ENCODE results near the gene PGBD1. TPM values are rescaled to one million over a fixed set of nuclear protein-coding genes. Genes with fewer than 3 reads are reported as not detected.

Gene PGBD1
- total RNA-seq, 2 donors from 2014 or later = 1.1 to 1.3 TPM

DNA sequence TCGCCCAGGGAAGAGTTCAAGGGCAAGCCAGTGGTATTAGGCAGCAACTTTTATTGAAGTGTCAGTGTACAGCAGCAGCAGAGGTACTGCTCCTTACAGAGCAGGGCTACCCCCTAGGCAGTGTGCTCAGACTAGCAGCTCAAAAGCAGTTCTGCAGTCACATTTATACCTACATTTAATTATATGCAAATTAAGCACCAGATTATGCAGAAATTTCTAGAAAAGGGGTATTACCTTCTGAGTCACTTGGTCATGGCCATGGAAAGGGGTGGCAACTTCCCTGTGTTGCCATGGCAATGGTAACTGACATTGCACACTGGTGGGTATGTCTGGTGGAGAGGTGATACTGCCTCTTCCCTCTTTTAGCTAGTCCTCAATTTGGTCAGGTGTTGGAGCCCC, 27.3 kb upstream of the PGBD1 start:
- Mint-ChIP-seq H3K27ac (no peak overlapping the region), H3K27me3 (peaks cover 10% of the 10 kb centered on the region), H3K4me3 (no peak overlapping the region), H3K36me3 (ENCODE audit: low read depth) (no peaks in the 10 kb centered on the region), H3K4me1 (peaks cover 16% of the 10 kb centered on the region)
- H3K9me3 ChIP-seq (ENCODE audit: control insufficient read depth, low read length, poor library complexity, severe bottlenecking) = no peaks in the 10 kb centered on the region
- ATAC-seq = no peak
- no peak for DNase-seq

DNA sequence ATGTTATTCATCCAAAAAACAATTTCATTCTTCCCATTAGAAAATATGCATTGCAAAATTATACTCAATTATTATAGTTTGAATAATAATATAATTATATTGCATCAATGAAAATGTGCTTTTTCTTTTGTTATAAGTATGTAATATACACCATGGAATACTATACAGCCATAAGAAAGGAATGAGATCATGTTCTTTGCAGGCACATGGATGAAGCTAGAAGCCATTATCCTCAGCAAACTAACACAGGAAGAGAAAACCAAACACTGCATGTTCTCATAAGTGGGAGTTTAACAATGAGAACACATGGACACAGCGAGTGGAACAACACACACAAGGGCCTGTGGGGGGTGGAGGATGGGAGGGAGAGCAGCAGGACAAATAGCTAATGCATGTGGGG, 24.3 kb upstream of the PGBD1 start:
- H3K9me3 ChIP-seq (ENCODE audit: control insufficient read depth, low read length, poor library complexity, severe bottlenecking) = no peaks in the 10 kb centered on the region
- Mint-ChIP-seq H3K4me1 (peaks cover 5% of the 10 kb centered on the region), H3K27me3 (peaks cover 17% of the 10 kb centered on the region), H3K27ac (no peak overlapping the region), H3K36me3 (ENCODE audit: low read depth) (peaks cover 2% of the 10 kb centered on the region), H3K4me3 (no peak overlapping the region)
- ATAC-seq = no peak
- DNase-seq = no peak

DNA sequence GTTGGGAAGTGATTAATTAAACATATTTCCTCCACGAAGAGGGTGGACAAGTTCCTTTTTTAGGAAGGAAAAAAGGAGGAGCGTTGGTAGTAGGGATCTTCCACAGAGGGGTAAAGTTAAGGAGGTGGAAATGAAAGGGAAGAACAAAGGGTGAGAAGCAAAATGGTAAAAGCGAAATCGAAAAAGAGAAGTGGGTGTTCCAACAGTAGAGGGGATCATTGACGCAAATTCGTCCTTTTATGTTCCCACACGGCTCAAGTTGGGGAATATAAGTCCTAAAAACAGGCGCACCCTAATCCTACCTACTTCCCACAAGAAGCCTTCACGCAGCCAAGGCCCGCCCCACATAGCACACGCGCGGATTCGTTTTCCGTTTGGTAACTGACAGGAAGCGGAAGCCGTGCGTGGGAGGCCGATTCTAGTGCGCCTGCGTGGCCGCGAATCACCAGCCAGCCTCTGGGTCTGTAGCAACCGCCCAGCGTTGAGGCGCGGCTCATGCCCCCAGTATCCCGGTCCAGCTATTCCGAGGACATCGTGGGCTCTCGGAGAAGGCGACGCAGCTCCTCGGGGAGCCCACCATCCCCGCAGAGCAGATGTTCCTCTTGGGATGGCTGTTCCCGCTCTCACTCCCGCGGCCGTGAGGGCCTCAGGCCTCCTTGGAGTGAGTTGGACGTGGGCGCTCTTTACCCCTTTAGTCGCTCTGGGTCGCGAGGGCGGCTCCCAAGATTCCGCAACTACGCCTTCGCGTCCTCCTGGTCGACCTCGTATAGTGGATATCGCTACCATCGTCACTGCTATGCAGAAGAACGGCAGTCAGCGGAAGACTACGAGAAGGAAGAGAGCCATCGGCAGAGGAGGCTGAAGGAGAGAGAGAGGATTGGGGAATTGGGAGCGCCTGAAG, 22.2 kb upstream of the PGBD1 start, which contains the start of gene NKAPL:
Gene NKAPL, plus strand, starts transcription at position 421 of the 901 bp plus-strand sequence. Its CDS starts 75 bp downstream, at position 496.
- DNase-seq = peak in 1 of 3 donors; percentile 27

DNA sequence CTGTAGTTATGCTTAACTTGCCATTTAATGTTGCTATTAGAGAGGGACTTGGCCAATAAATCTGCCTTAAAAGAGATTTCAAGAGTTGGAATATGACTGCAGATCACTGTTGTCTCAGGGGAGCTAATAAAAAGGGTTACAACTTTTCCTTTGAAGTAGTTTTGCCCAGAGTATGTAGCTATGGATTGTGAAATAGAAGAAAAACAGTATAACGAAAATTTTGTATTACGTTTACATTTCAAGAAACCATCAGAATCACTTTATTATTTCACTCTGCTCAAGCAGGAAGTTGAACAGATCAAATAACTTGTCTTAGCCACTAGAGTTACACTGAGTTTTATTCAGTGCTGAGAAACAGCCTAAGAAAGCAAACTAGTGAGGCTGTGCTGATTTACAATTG, 17.4 kb upstream of the PGBD1 start:
- Mint-ChIP-seq H3K27me3 (peaks cover 6% of the 10 kb centered on the region), H3K36me3 (ENCODE audit: low read depth) (peaks cover 2% of the 10 kb centered on the region), H3K4me3 (no peak overlapping the region), H3K4me1 (no peaks in the 10 kb centered on the region), H3K27ac (no peak overlapping the region)
- H3K9me3 ChIP-seq (ENCODE audit: control insufficient read depth, low read length, poor library complexity, severe bottlenecking) = no peaks in the 10 kb centered on the region
- no peak for ATAC-seq
- DNase-seq = no peak

More for the DNA sequence above, 22.2 kb upstream of the PGBD1 start, which contains the start of gene NKAPL:
- no peaks in the 10 kb centered on the region for H3K9me3 ChIP-seq (ENCODE audit: control insufficient read depth, low read length, poor library complexity, severe bottlenecking)
- peak; percentile 62 for ATAC-seq
- Mint-ChIP-seq H3K27ac (no peak within 1 kb of the TSS), H3K27me3 (peaks cover 17% of the 10 kb centered on the region), H3K4me1 (no peaks in the 10 kb centered on the region), H3K4me3 (peak within 1 kb of the TSS; percentile 4), H3K36me3 (ENCODE audit: low read depth) (peaks cover 2% of the 10 kb centered on the region)

DNA sequence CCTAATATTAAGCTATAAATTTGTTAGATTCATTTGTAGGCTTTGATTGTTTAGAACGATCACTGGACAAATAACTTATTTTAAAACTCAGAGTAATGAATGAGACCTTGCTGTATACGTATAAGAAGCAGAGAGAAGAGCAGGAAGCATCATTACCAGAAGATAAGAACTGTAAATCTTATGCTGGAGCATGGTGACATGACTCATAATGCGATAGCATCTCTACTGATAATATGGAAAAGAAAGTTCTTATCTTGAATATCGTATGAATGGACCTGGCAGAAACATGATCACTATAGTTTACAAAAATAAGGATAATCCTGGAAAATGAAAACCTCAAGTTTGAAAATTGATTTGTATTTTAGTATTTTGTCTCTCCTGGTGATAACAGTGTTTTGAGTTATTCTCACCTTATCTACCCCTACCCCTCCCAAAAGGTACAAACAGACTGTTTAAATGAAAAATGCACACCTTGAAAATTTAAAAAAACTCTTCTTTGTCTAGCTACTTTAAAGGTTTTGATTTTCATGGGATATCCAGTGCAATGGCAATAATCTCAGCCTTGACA, 16.5 kb upstream of the PGBD1 start:
- no peak overlapping the region for H3K27ac Mint-ChIP-seq
- DNase-seq = no peak
- H3K4me1 Mint-ChIP-seq = peaks cover 2% of the 10 kb centered on the region
- ATAC-seq = no peak
- no peak overlapping the region for H3K4me3 Mint-ChIP-seq
- peaks cover 2% of the 10 kb centered on the region for H3K36me3 Mint-ChIP-seq (ENCODE audit: low read depth)
- no peaks in the 10 kb centered on the region for H3K9me3 ChIP-seq (ENCODE audit: control insufficient read depth, low read length, poor library complexity, severe bottlenecking)
- H3K27me3 Mint-ChIP-seq = peaks cover 6% of the 10 kb centered on the region

DNA sequence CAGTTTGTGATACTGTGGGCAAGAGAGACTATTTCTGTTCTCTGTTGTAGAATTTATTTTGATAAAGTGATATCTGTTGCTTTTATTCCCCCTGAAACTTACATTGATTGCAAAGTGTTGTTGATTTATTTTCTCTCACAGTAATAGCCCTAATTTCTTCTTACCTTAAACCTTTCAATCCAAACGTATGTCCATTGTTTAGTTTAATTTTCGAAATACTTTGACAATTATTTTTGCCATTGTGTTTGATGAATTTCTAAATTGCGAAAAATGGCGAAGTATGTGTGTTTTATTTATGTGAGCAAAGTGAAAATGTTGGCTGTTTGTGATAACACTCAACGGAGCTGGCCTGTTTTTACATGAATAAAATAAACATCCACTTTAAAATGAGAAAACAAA, 14.8 kb upstream of the PGBD1 start:
- peaks cover 11% of the 10 kb centered on the region for H3K4me1 Mint-ChIP-seq
- DNase-seq (no peak), ATAC-seq (no peak)
- H3K27ac Mint-ChIP-seq = no peak overlapping the region
- H3K9me3 ChIP-seq (ENCODE audit: control insufficient read depth, low read length, poor library complexity, severe bottlenecking) = no peaks in the 10 kb centered on the region
- H3K4me3 Mint-ChIP-seq = no peak overlapping the region
- no peaks in the 10 kb centered on the region for H3K36me3 Mint-ChIP-seq (ENCODE audit: low read depth)
- no peaks in the 10 kb centered on the region for H3K27me3 Mint-ChIP-seq

DNA sequence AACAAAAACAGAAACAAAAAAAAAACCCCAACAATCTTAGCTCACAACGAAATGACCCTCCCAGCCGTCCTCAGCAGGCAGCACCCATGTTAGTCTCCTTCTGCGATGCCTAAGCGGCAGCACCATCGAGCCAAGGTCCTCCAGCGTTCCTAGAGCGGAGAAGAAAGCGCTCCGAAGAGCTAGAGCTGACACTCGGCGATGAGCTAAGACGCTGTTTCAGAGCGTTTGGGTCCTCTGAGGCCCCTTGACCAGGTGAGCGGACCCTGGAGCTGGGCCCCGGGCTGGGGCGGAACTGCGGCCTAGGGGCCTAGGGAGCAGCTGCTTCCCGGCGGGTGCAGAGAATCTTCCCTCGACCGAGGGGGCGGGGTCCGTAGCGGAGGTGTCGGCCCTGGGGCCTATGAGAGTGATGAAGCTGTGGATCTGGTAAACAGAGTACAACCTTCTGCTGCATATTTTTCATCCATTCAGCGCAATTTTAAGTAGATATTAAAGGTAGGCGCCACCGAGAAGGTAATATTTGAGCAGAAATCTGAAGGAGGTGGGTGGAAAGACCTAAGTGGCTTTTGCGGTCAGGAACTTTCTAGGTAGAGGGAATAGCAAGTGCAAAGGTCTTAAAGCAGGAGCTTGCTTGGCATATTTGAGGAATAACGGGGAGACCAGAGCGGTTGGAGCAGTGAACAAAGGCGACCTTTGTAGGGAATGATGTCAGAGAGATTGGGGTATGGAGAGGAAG, 14.2 kb upstream of the PGBD1 start, which contains the start of gene ZSCAN26:
Gene ZSCAN26, plus strand, starts transcription at position 182 of the 733 bp plus-strand sequence. CDS start 4,777 bp downstream, outside the sequence.
- no peaks in the 10 kb centered on the region for H3K9me3 ChIP-seq (ENCODE audit: control insufficient read depth, low read length, poor library complexity, severe bottlenecking)
- Mint-ChIP-seq H3K36me3 (ENCODE audit: low read depth) (no peaks in the 10 kb centered on the region), H3K27me3 (no peaks in the 10 kb centered on the region), H3K27ac (no peak within 1 kb of the TSS), H3K4me3 (no peak within 1 kb of the TSS), H3K4me1 (peaks cover 11% of the 10 kb centered on the region)
- DNase-seq (peak; percentile 46 to 84 (median 54)), ATAC-seq (peak; percentile 97)

DNA sequence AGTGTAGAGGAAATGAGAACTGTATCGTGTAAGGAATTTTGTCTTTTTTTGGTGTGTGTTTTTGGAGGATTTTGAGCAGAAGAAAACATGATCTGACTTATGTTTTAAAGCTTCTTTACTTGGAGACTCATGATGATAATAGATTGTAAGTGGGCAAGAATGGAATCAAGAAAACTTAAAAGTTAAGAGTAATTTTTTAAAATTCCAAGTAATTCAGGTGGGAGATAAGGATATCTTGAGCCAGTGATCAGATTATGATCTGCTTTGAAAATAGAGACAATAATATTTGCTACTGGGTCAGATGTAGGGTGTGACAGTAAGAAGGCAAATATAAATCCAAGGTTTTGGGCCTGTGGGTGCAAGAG, 13.7 kb upstream of the PGBD1 start:
- peaks cover 2% of the 10 kb centered on the region for H3K36me3 Mint-ChIP-seq (ENCODE audit: low read depth)
- peaks cover 11% of the 10 kb centered on the region for H3K4me1 Mint-ChIP-seq
- no peak overlapping the region for H3K27ac Mint-ChIP-seq

DNA sequence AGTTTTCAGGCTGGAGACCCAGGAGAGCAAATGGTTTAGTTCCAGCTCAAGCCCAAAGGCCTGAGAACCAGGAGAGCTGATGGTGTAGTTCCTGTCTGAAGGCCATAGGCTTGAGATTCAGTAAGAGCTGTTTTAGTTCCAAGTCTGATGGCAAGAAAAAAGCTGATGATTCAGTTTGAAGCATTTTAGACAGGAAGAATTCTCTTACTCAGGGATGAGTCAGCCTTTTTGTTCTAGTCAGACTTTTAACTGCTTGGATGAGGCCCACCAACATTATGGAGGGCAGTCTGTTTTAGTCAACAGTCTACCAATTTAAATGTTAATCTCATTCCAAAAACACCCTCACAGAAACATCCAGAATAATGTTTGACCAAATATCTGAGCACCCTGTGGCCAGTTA, 11.9 kb upstream of the PGBD1 start:
- Mint-ChIP-seq H3K27ac (no peak overlapping the region), H3K27me3 (no peaks in the 10 kb centered on the region), H3K4me1 (peaks cover 15% of the 10 kb centered on the region), H3K4me3 (no peak overlapping the region), H3K36me3 (ENCODE audit: low read depth) (peaks cover 5% of the 10 kb centered on the region)
- ATAC-seq (no peak), DNase-seq (no peak)
- no peaks in the 10 kb centered on the region for H3K9me3 ChIP-seq (ENCODE audit: control insufficient read depth, low read length, poor library complexity, severe bottlenecking)

More for the DNA sequence above, 13.7 kb upstream of the PGBD1 start:
- no peaks in the 10 kb centered on the region for H3K9me3 ChIP-seq (ENCODE audit: control insufficient read depth, low read length, poor library complexity, severe bottlenecking)
- H3K4me3 Mint-ChIP-seq = no peak overlapping the region
- no peaks in the 10 kb centered on the region for H3K27me3 Mint-ChIP-seq
- no peak for ATAC-seq
- no peak for DNase-seq

DNA sequence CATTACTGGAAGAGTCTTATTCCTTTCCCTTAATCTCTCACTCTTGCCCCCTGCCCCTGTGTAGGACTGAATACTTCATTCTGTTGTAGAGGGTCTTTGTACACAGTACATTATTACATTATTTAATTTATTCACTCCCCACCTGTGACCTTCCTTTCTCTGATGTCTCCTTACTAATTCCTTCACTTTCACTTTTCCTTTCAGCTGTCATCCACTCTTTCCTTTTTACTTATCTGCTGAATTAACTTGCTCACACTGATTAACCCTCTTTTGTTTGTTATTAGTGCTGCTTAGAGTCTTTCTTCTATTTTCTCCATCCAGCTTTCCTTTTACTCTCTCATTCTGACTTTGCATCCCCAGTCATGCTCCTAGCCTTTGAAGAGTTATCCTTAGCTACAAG, 6.5 kb upstream of the PGBD1 start:
- ATAC-seq (no peak), DNase-seq (no peak)
- peak overlapping the region; percentile 41 for H3K27ac Mint-ChIP-seq
- no peaks in the 10 kb centered on the region for H3K9me3 ChIP-seq (ENCODE audit: control insufficient read depth, low read length, poor library complexity, severe bottlenecking)
- H3K4me3 Mint-ChIP-seq = no peak overlapping the region
- H3K36me3 Mint-ChIP-seq (ENCODE audit: low read depth) = peaks cover 13% of the 10 kb centered on the region
- peaks cover 17% of the 10 kb centered on the region for H3K4me1 Mint-ChIP-seq
- no peaks in the 10 kb centered on the region for H3K27me3 Mint-ChIP-seq

DNA sequence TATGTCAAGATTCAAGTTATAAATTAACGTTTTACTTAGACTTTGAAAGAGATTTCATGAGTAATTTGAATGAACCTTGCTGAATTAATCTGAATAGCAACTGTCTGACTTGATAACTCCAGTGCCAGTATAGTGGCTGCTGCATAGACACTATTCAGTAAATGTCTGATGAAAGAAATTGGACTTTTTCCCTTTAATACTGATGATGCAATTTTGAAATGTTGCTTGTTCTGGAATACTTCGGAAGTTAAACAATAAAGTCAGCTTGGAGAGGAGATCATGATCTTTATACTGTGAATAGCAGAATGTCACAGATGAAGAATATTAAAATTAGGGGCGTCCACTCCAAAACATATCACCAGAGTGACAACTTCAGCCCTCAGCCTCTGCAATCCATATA, 3.6 kb upstream of the PGBD1 start:
- H3K27me3 Mint-ChIP-seq = peaks cover 7% of the 10 kb centered on the region
- ATAC-seq (no peak), DNase-seq (no peak)
- H3K36me3 Mint-ChIP-seq (ENCODE audit: low read depth) = peaks cover 13% of the 10 kb centered on the region
- H3K4me1 Mint-ChIP-seq = peaks cover 8% of the 10 kb centered on the region
- no peak overlapping the region for H3K27ac Mint-ChIP-seq
- H3K9me3 ChIP-seq (ENCODE audit: control insufficient read depth, low read length, poor library complexity, severe bottlenecking) = no peaks in the 10 kb centered on the region
- no peak overlapping the region for H3K4me3 Mint-ChIP-seq

DNA sequence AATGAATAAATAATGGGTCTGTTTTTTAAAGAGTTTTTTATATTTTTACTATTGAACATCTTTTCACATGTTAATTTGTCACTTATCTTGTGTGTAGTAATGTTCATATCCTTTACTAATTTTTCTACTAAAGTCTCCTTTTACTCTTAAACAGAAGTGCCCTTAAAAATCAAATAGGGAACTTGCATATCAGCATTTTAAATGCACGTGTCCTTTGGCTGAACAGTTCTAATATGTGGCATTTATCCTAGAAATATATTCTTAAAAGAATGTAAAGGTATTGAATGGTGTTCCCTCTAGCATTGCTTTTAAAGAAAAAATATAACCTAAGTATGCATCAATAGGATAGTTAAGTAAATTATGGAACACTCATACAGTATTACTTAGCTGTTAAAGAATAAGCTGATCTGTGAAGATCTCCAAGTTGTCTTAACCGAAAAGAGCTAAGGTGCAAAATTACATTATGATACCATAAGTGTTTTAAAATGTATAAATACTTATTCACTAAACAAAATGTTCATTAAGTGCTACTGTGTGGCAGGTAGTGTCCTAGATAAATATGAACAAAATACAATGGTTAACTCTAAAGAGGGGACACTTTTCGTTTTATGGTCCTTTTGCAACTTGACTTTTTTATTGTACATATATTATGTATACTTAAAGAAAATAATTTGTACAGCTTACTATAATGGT, 631 bp upstream of the PGBD1 start:
- peaks cover 19% of the 10 kb centered on the region for H3K27me3 Mint-ChIP-seq
- H3K4me3 Mint-ChIP-seq = peak overlapping the region; percentile 82
- DNase-seq (no peak), ATAC-seq (no peak)
- H3K9me3 ChIP-seq (ENCODE audit: control insufficient read depth, low read length, poor library complexity, severe bottlenecking) = no peaks in the 10 kb centered on the region
- H3K4me1 Mint-ChIP-seq = no peaks in the 10 kb centered on the region
- H3K27ac Mint-ChIP-seq = no peak overlapping the region
- H3K36me3 Mint-ChIP-seq (ENCODE audit: low read depth) = peaks cover 7% of the 10 kb centered on the region

DNA sequence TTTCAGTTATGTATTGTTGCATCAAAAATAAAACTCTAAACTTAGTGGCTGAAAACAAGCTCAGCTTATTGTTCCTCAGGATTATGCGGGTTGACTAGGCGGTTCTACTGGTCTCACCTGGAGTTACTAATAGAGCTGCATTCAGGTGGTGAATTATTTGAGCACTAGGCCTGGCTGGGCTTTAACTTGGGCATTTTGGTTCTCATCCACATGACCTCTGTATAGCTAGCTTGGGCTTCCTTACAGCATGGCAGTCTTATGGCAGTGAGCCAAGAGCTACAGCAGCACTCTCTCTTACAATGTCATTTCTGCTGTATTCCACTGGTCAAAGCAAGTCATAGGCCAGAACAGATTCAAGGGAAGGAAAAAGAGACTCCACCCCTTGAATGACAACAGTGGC, 1.6 kb downstream of the PGBD1 start:
- Mint-ChIP-seq H3K36me3 (ENCODE audit: low read depth) (peaks cover 5% of the 10 kb centered on the region), H3K27me3 (peaks cover 30% of the 10 kb centered on the region), H3K4me3 (no peak overlapping the region), H3K4me1 (peaks cover 1% of the 10 kb centered on the region), H3K27ac (no peak overlapping the region)
- ATAC-seq = no peak
- no peaks in the 10 kb centered on the region for H3K9me3 ChIP-seq (ENCODE audit: control insufficient read depth, low read length, poor library complexity, severe bottlenecking)
- DNase-seq = no peak
